A673 (cell line): Measurements from ENCODE around the gene SGMS1. TPM values are rescaled to one million over a fixed set of nuclear protein-coding genes. Genes with fewer than 3 reads are reported as not detected.

Experiments used
- BruUV-seq: library from RNA; stranded (reverse); fragments of 400-500 nt; replicated peaks from 2 replicates; lab custom pipeline; 2021; lab: Mats Ljungman, UMichigan
- CTCF ChIA-PET: fragments of 300-600 bp; sonication (Branson Sonifier 250); formaldehyde crosslinking; loops from one replicate; lab custom pipeline; 2022; ENCODE audit warnings: antibody characterized with exemption; lab: Charles Lee
- POLR2A ChIA-PET: fragments of 300-600 bp; sonication (Branson Sonifier 250); formaldehyde crosslinking; loops from one replicate; lab custom pipeline; 2022; ENCODE audit warnings: antibody characterized with exemption; ENCODE audit not compliant: low non-redundant PET; lab: Charles Lee
- DNase-seq: peaks from one replicate; pipeline ENCODE4 v3.0.0-alpha.2; 2015; ENCODE audit warnings: low spot score
- H3K27ac ChIP-seq: fragments of 200-600 bp; sonication (generic); 2 replicates; pipeline ENCODE4 v1.5.1; 2016; ENCODE audit warnings: mixed run types, low read depth, mild to moderate bottlenecking, mixed read lengths, antibody characterized with exemption, low read length; ENCODE audit not compliant: poor library complexity, severe bottlenecking
- H3K27me3 ChIP-seq: fragments of 200-600 bp; sonication (generic); replicated peaks from 2 replicates; pipeline ENCODE4 v1.6.1; 2017; ENCODE audit warnings: mixed run types, low read depth, mild to moderate bottlenecking, mixed read lengths, antibody characterized with exemption, low read length; ENCODE audit not compliant: insufficient read depth, poor library complexity
- H3K36me3 ChIP-seq: fragments of 200-600 bp; sonication (generic); 2 replicates; pipeline ENCODE4 v1.6.1; 2016; ENCODE audit warnings: mixed run types, mild to moderate bottlenecking, mixed read lengths, antibody characterized with exemption, low read length; ENCODE audit not compliant: insufficient read depth, poor library complexity, severe bottlenecking
- H3K4me1 ChIP-seq: fragments of 200-600 bp; sonication (generic); 2 replicates; pipeline ENCODE4 v1.6.1; 2017; ENCODE audit warnings: mixed run types, mild to moderate bottlenecking, mixed read lengths, antibody characterized with exemption, low read length; ENCODE audit not compliant: insufficient read depth, poor library complexity, severe bottlenecking
- H3K4me3 ChIP-seq: fragments of 200-600 bp; sonication (generic); 2 replicates; pipeline ENCODE4 v1.5.1; 2016; ENCODE audit warnings: low read depth, mixed run types, mild to moderate bottlenecking, mixed read lengths, low read length; ENCODE audit not compliant: poor library complexity, severe bottlenecking
- H3K9me3 ChIP-seq: fragments of 200-600 bp; sonication (generic); 2 replicates; pipeline ENCODE4 v1.6.1; 2016; ENCODE audit warnings: mixed run types, low read depth, mild to moderate bottlenecking, mixed read lengths, antibody characterized with exemption, low read length; ENCODE audit not compliant: poor library complexity, severe bottlenecking
- EZH2 ChIP-seq: fragments of 200-600 bp; sonication (generic); IDR thresholded peaks from 2 replicates; pipeline ENCODE4 v1.6.1; 2017; ENCODE audit warnings: borderline replicate concordance, low read depth, mild to moderate bottlenecking, mixed read lengths, antibody characterized with exemption, low read length; ENCODE audit not compliant: poor library complexity, severe bottlenecking
- intact Hi-C: fragments of 100-400 bp; cut with micrococcal nuclease; formaldehyde crosslinking; loops from one replicate; pipeline ENCODE4 v1.10.0; 2022; ENCODE audit not compliant: unreplicated experiment
- total RNA-seq: library from RNA; stranded (reverse); gene quantifications from 2 replicates; pipeline ENCODE4 v1.2.3, GENCODE V29; 2021
- TF ChIP-seq, protein P1 (sequence below): fragments of 300-800, 200-600 bp; sonication (generic); conservative IDR thresholded peaks from 2 replicates; pipeline ENCODE4 v1.5.1; 2017; ENCODE audit warnings: low read depth, mild to moderate bottlenecking, antibody characterized with exemption, low read length, moderate library complexity, mixed read lengths

SGMS1 gene
- total RNA-seq, 1 experiment from 2014 or later, result 13.0 TPM

- no peak overlapping the region for H3K4me3 ChIP-seq
- intact Hi-C loops, result no loop called here
- BruUV-seq, result no TSS peak
- H3K4me1 ChIP-seq, result no peaks in the 10 kb centered on the region
- no peaks in the 10 kb centered on the region for H3K27me3 ChIP-seq
- ChIA-PET POLR2A (no interaction called here), CTCF (no interaction called here)
- H3K27ac ChIP-seq, result no peak overlapping the region
- H3K36me3 ChIP-seq, result no peaks in the 10 kb centered on the region
- no peak for TF ChIP-seq EZH2
- TF ChIP-seq, protein P1, sequence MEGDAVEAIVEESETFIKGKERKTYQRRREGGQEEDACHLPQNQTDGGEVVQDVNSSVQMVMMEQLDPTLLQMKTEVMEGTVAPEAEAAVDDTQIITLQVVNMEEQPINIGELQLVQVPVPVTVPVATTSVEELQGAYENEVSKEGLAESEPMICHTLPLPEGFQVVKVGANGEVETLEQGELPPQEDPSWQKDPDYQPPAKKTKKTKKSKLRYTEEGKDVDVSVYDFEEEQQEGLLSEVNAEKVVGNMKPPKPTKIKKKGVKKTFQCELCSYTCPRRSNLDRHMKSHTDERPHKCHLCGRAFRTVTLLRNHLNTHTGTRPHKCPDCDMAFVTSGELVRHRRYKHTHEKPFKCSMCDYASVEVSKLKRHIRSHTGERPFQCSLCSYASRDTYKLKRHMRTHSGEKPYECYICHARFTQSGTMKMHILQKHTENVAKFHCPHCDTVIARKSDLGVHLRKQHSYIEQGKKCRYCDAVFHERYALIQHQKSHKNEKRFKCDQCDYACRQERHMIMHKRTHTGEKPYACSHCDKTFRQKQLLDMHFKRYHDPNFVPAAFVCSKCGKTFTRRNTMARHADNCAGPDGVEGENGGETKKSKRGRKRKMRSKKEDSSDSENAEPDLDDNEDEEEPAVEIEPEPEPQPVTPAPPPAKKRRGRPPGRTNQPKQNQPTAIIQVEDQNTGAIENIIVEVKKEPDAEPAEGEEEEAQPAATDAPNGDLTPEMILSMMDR, result no peak
- H3K9me3 ChIP-seq, result no peaks in the 10 kb centered on the region
- DNase-seq, result no peak
Measured at GRCh38 chr10:50636618-50637579, 13.1 kb upstream of the SGMS1 start.

- Histone ChIP-seq H3K4me3 (no peak overlapping the region), H3K27ac (no peak overlapping the region), H3K9me3 (no peaks in the 10 kb centered on the region), H3K36me3 (no peaks in the 10 kb centered on the region), H3K4me1 (no peaks in the 10 kb centered on the region), H3K27me3 (no peaks in the 10 kb centered on the region)
- POLR2A ChIA-PET, result no interaction called here
- no TSS peak for BruUV-seq
- intact Hi-C loops, result no loop called here
- TF ChIP-seq, protein P1, result no peak
- TF ChIP-seq EZH2, result no peak
- CTCF ChIA-PET, result no interaction called here
- DNase-seq, result no peak
Measured at GRCh38 chr10:50635286-50635685, 11.5 kb upstream of the SGMS1 start.

DNA sequence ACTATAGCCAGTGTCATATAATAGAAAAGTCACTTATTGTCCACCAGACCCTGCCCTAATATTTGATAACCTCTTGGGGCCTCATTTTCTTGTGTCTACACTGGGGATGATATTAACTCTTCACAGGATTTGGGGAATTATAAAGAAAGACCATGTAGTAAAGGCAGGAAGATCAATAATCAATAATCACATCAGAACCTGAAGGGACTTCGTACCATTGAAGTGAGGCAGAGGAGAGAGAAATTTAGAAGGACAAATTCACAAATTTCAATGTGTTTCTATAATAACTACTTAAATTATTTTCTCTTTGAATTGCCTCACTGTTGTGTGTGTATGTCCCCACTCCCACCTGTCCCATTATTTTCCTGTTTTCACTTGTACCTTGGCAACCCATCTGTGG is 10.7 kb upstream of the SGMS1 start:
- DNase-seq, result no peak
- POLR2A ChIA-PET, result no interaction called here
- no TSS peak for BruUV-seq

More for the DNA sequence above, 10.7 kb upstream of the SGMS1 start:
- Histone ChIP-seq H3K4me1 (no peaks in the 10 kb centered on the region), H3K9me3 (no peaks in the 10 kb centered on the region), H3K27ac (no peak overlapping the region), H3K36me3 (no peaks in the 10 kb centered on the region), H3K4me3 (no peak overlapping the region), H3K27me3 (no peaks in the 10 kb centered on the region)
- intact Hi-C loops, result no loop called here
- CTCF ChIA-PET, result no interaction called here
- TF ChIP-seq EZH2, result no peak
- TF ChIP-seq, protein P1, result no peak
